Keratinocyte (primary cell): Measurements from ENCODE around the gene PTPRN2. TPM values are rescaled to one million over a fixed set of nuclear protein-coding genes. Genes with fewer than 3 reads are reported as not detected.

ENCODE experiments used
- DNase-seq: peaks from one replicate; pipeline ENCODE4 v3.0.0-alpha.2; 2011; ENCODE audit warnings: low read depth, missing footprints, low spot score
- FAIRE-seq: peaks from 2 replicates; lab custom pipeline; 2011; peaks lifted over from hg19 to GRCh38; lab: Jason Lieb, UNC
- H2AFZ ChIP-seq: 2 replicates; pipeline ENCODE4 v1.6.0; 2012; ENCODE audit warnings: low read length, control low read depth, inconsistent platforms; ENCODE audit not compliant: control insufficient read depth
- H3K27ac ChIP-seq: 2 replicates; pipeline ENCODE4 v1.5.1; 2011; ENCODE audit warnings: low read length; ENCODE audit not compliant: control insufficient read depth, insufficient read depth
- H3K27me3 ChIP-seq: 3 replicates; pipeline ENCODE4 v1.6.0; 2011; ENCODE audit warnings: low read length; ENCODE audit not compliant: control insufficient read depth, insufficient read depth; ENCODE audit errors: extremely low read depth
- H3K36me3 ChIP-seq, 2 experiments: 2 replicates in 1 of 2; 3 replicates in 1 of 2; pipeline ENCODE4 v1.5.1; 2011; ENCODE audit warnings: low read length in 2 of 2, mild to moderate bottlenecking in 1 of 2; ENCODE audit not compliant: control insufficient read depth in 2 of 2, insufficient read depth in 2 of 2; ENCODE audit errors: extremely low read depth in 1 of 2
- H3K4me1 ChIP-seq: 3 replicates; pipeline ENCODE4 v1.5.1; 2011; ENCODE audit warnings: low read length; ENCODE audit not compliant: control insufficient read depth, insufficient read depth; ENCODE audit errors: extremely low read depth
- H3K4me2 ChIP-seq: 3 replicates; pipeline ENCODE4 v1.6.0; 2011; ENCODE audit warnings: low read depth, low read length; ENCODE audit not compliant: control insufficient read depth, insufficient read depth; ENCODE audit errors: extremely low read depth
- H3K4me3 ChIP-seq, 3 experiments: fragments of 200-600 bp in 1 of 3; sonication (generic) in 1 of 3; 2 replicates in 2 of 3; 3 replicates in 1 of 3; pipeline ENCODE4 v1.5.1; 2011 to 2016; ENCODE audit warnings: low read length in 3 of 3, mild to moderate bottlenecking in 3 of 3, control low read depth in 2 of 3, inconsistent platforms in 1 of 3, low read depth in 1 of 3, mixed read lengths in 1 of 3, mixed run types in 1 of 3, moderate library complexity in 1 of 3; ENCODE audit not compliant: control insufficient read depth in 2 of 3, insufficient read depth in 2 of 3; ENCODE audit errors: extremely low read depth in 1 of 3
- H3K79me2 ChIP-seq: 2 replicates; pipeline ENCODE4 v1.6.0; 2012; ENCODE audit warnings: low read length; ENCODE audit not compliant: control insufficient read depth, insufficient read depth
- H3K9ac ChIP-seq: 3 replicates; pipeline ENCODE4 v1.6.0; 2011; ENCODE audit warnings: low read length; ENCODE audit not compliant: control insufficient read depth, insufficient read depth; ENCODE audit errors: extremely low read depth
- H3K9me1 ChIP-seq: 3 replicates; pipeline ENCODE4 v1.6.0; 2011; ENCODE audit warnings: low read length; ENCODE audit not compliant: control insufficient read depth, insufficient read depth; ENCODE audit errors: extremely low read depth
- H3K9me3 ChIP-seq: 2 replicates; pipeline ENCODE4 v1.5.1; 2012; ENCODE audit warnings: low read depth, low read length; ENCODE audit not compliant: control insufficient read depth
- H4K20me1 ChIP-seq: 3 replicates; pipeline ENCODE4 v1.6.0; 2011; ENCODE audit warnings: low read length; ENCODE audit not compliant: control insufficient read depth, insufficient read depth; ENCODE audit errors: extremely low read depth
- EZH2 ChIP-seq: IDR thresholded peaks from one replicate; pipeline ENCODE4 v1.6.1; 2012; ENCODE audit warnings: inconsistent platforms, mild to moderate bottlenecking, low read length, moderate library complexity
- dilution Hi-C: fragments of 300-500 bp; cut with MboI; formaldehyde crosslinking; loops from one replicate; pipeline ENCODE4 v1.7.0; 2020; ENCODE audit warnings: low sequenced_read_pairs; ENCODE audit not compliant: extremely low pct_ligation_motif_present
- polyA plus RNA-seq, 5 experiments: library from polyadenylated mRNA; depleted of rRNA in 3 of 5; stranded (reverse) in 3 of 5; stranded (forward) in 1 of 5; unstranded in 1 of 5; fragments of >200 nt; gene quantifications; 1 replicate in 1 of 5; 2 replicates in 3 of 5; 3 replicates in 1 of 5; pipeline versions ENCODE4 v1.2.1 to v1.2.3, GENCODE V29; 2011 to 2012; ENCODE audit warnings: missing spikeins in 2 of 5, low read depth in 1 of 5, low replicate concordance in 1 of 5
- TF ChIP-seq, protein P1 (sequence below), 3 experiments: IDR thresholded peaks in 1 of 3; conservative IDR thresholded peaks in 1 of 3; optimal IDR thresholded peaks in 1 of 3; 2 replicates in 2 of 3; 3 replicates in 1 of 3; pipeline versions ENCODE3 to v1.5.1; 2011; ENCODE audit warnings: low read length in 3 of 3, mild to moderate bottlenecking in 3 of 3, moderate library complexity in 2 of 3, control low read depth in 1 of 3, inconsistent platforms in 1 of 3; ENCODE audit not compliant: insufficient read depth in 2 of 3; ENCODE audit errors: extremely low read depth in 1 of 3

The PTPRN2 gene
- polyA plus RNA-seq, 1 donor (not counting 4 experiments of a cell fraction or from before 2014, with no cell fraction given), result not detected

DNA sequence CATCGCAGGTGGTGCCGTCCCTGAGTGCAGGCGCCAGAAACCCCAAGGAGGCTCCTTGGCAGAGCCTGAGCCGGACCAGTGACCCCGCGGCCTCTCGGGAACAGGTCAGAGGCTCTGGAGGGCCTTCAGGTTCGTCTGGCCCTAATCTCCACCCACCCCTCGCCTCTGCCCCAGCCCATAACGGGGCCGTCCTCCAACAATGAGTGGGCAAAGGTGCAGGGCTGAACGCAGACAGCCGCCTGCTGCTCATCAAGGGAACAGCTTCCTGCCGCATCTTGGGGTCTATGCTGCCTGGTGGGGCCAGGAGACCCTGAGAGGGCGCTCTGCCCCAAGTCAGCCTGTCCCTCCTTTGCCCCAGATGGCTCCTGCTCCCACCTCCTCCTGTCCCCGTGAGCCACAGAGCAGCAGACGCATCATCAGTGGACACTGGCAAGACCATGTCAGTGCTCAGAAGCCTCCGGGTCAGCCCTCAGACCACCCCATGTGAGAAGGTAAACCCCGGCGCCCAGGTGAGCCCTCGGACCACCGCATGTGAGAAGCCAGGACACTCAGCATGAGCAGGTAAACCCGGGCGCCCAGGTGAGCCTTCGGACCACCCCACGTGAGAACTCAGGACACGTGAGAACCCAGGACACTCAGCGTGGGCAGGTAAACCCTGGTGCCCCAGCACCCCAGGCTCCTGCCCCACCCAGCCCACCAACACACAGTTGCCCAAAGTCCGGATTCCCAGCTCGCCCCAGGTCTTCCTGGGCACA lies 142.0 kb downstream of the PTPRN2 start:
- Histone ChIP-seq H3K4me2 (no peak overlapping the region), H3K4me3 (no peak overlapping the region), H3K4me1 (no peaks in the 10 kb centered on the region), H4K20me1 (no peaks in the 10 kb centered on the region), H2AFZ (no peak overlapping the region), H3K9ac (no peak overlapping the region), H3K9me3 (peaks cover 26% of the 10 kb centered on the region), H3K9me1 (no peaks in the 10 kb centered on the region), H3K79me2 (no peaks in the 10 kb centered on the region), H3K27ac (no peak overlapping the region), H3K36me3 (no peaks in the 10 kb centered on the region), H3K27me3 (no peaks in the 10 kb centered on the region)
- TF ChIP-seq EZH2, result no peak
- TF ChIP-seq, protein P1, sequence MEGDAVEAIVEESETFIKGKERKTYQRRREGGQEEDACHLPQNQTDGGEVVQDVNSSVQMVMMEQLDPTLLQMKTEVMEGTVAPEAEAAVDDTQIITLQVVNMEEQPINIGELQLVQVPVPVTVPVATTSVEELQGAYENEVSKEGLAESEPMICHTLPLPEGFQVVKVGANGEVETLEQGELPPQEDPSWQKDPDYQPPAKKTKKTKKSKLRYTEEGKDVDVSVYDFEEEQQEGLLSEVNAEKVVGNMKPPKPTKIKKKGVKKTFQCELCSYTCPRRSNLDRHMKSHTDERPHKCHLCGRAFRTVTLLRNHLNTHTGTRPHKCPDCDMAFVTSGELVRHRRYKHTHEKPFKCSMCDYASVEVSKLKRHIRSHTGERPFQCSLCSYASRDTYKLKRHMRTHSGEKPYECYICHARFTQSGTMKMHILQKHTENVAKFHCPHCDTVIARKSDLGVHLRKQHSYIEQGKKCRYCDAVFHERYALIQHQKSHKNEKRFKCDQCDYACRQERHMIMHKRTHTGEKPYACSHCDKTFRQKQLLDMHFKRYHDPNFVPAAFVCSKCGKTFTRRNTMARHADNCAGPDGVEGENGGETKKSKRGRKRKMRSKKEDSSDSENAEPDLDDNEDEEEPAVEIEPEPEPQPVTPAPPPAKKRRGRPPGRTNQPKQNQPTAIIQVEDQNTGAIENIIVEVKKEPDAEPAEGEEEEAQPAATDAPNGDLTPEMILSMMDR (optimal IDR thresholded peaks at IDR 0.05 in 1 of 3, IDR thresholded peaks at IDR 0.05 in 1 of 3, conservative IDR thresholded peaks at IDR 0.05 in 1 of 3; ENCODE audit: extremely low read depth in 1 of 3, insufficient read depth in 2 of 3, low read length in 3 of 3), result no peak
- FAIRE-seq, result no peak
- no peak for DNase-seq
- dilution Hi-C loops, result no loop called here

DNA sequence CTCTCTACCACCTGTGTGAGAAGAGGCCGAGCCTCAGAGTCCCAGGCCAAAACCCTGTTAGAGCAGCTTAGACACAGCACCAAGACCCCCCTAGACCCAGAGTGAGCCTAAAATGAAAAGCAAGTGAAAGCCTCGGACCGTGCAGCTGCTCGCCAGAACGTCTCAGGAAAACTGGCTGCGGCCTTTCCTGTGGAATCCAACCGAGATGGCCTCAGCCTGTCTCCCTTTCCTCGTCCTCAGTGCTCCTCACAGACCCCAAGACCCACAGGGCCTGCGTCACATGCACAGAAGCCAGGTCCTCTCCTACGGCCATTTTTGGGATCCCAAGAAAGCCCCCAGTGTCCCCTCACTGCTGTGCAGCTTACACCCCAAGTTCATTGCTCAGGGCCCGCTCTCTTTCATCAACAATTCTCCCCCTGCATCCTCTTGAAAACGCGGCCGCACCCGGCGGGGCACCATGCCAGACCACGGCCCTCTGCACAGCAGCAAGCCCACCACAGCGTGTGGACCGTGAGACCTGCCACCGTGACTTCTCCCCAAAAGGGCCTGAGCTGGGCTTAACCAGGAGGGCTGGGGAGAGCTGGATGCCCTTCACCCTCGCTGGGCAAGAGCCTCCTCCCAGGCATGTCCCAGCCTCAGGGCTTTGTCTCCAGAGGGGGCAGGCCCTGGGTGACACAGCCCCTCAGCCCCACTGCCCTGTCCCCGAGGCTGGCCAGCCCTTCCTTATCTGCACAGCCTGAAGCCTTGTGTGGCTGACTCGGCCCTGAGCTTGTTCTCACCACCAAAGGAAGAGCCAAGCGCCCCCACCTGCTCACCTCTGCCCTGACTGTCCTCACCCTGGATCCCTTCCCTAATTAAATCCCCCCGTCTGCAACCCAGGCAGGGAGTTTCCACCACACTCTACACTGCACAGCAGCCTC lies 142.9 kb downstream of the PTPRN2 start:
- Histone ChIP-seq H3K36me3 (no peaks in the 10 kb centered on the region), H3K4me2 (no peak overlapping the region), H3K9me3 (peaks cover 27% of the 10 kb centered on the region), H3K4me1 (no peaks in the 10 kb centered on the region), H3K9ac (no peak overlapping the region), H3K27me3 (no peaks in the 10 kb centered on the region), H2AFZ (no peak overlapping the region), H3K4me3 (no peak overlapping the region), H3K9me1 (no peaks in the 10 kb centered on the region), H3K27ac (no peak overlapping the region), H3K79me2 (no peaks in the 10 kb centered on the region), H4K20me1 (no peaks in the 10 kb centered on the region)
- DNase-seq (no peak), FAIRE-seq (no peak)
- dilution Hi-C loops, result no loop called here
- no peak for TF ChIP-seq EZH2
- TF ChIP-seq, protein P1 (optimal IDR thresholded peaks at IDR 0.05 in 1 of 3, IDR thresholded peaks at IDR 0.05 in 1 of 3, conservative IDR thresholded peaks at IDR 0.05 in 1 of 3; ENCODE audit: extremely low read depth in 1 of 3, insufficient read depth in 2 of 3, low read length in 3 of 3), result no peak
